K562 (cell line): ENCODE measurements around the gene FGF2. TPM values are rescaled to one million over a fixed set of nuclear protein-coding genes. Genes with fewer than 3 reads are reported as not detected.
A peak's percentile ranks its signal among the peaks of the same experiment; 100 is the strongest.

ENCODE experiments used
- EP300 ChIP-seq: IDR thresholded peaks from 2 replicates; pipeline ENCODE4 v1.6.1; 2012; ENCODE audit warnings: low read length, improper control_type of control experiment
- GABPB1 ChIP-seq: sonication (generic); formaldehyde crosslinking; IDR thresholded peaks from 2 replicates; pipeline ENCODE4 v1.8.0; 2022; ENCODE audit warnings: mild to moderate bottlenecking, missing genetic modification reagents
- HCFC1 ChIP-seq: IDR thresholded peaks from 2 replicates; pipeline ENCODE4 v1.6.1; 2012; ENCODE audit warnings: low read depth, low read length, improper control_type of control experiment
- KLF13 ChIP-seq: fragments of 450-650 bp; IDR thresholded peaks from 2 replicates; pipeline ENCODE4 v1.6.1; 2016; ENCODE audit warnings: missing genetic modification characterization, low read depth, mild to moderate bottlenecking, missing compliant biosample characterization, moderate library complexity, borderline replicate concordance
- PHF8 ChIP-seq: fragments of 200-600 bp; sonication (generic); IDR thresholded peaks from 2 replicates; pipeline ENCODE4 v1.6.1; 2012; ENCODE audit warnings: mixed run types, mild to moderate bottlenecking, inconsistent platforms, low read length, moderate library complexity, borderline replicate concordance
- POLR2A ChIP-seq: fragments of 450-650 bp; conservative IDR thresholded peaks from 2 replicates; pipeline ENCODE4 v1.6.1; 2016
- TBP ChIP-seq: optimal IDR thresholded peaks from 2 replicates; pipeline ENCODE3; 2011; ENCODE audit warnings: low read depth, low read length, improper control_type of control experiment
- ZNF197 ChIP-seq: fragments of 200-800 bp; sonication (Bioruptor generic); IDR thresholded peaks from 2 replicates; pipeline ENCODE4 v1.6.1; 2016; ENCODE audit warnings: low read depth, missing genetic modification characterization, missing compliant biosample characterization
- polyA plus RNA-seq, 8 experiments: library from polyadenylated mRNA; depleted of rRNA in 4 of 8; stranded (reverse) in 5 of 8; unstranded in 3 of 8; fragments of >200 nt; fragmentation: Nextera tagmentation in 2 of 8; fragmentation: Illumina TruSeq in 1 of 8; extraction: Ambion mirVana in 2 of 8; extraction: Trizol in 1 of 8; gene quantifications; 2 replicates each; pipeline versions ENCODE4 v1.2.1 to v1.2.3, GENCODE V29; 2011 to 2014; ENCODE audit warnings: inconsistent platforms in 1 of 8, missing spikeins in 1 of 8
- total RNA-seq, 7 experiments: library from RNA; depleted of rRNA in 6 of 7; stranded (reverse); fragments of >200 nt in 6 of 7; fragmentation: Illumina TruSeq in 2 of 7; extraction: Trizol in 2 of 7; gene quantifications; 2 replicates each; pipeline versions ENCODE4 v1.2.1 to v1.2.3, GENCODE V29; 2011 to 2021; ENCODE audit warnings: low replicate concordance in 1 of 7
- TF ChIP-seq, protein P1 (sequence below): sonication (generic); formaldehyde crosslinking; IDR thresholded peaks from 2 replicates; pipeline ENCODE4 v1.8.0; 2022; ENCODE audit warnings: missing genetic modification reagents, mild to moderate bottlenecking, moderate library complexity, borderline replicate concordance
- TF ChIP-seq, protein P2 (sequence below), 3 experiments: fragments of 200-800 bp in 1 of 3; fragments of 250-450 bp in 1 of 3; fragments of 450-650 bp in 1 of 3; sonication (Bioruptor Pico) in 1 of 3; sonication (Bioruptor generic) in 1 of 3; formaldehyde crosslinking in 1 of 3; IDR thresholded peaks; 2 replicates each; pipeline versions ENCODE4 v1.6.1 to v1.8.0; 2016 to 2022; ENCODE audit warnings: mild to moderate bottlenecking in 2 of 3, missing genetic modification characterization in 2 of 3, missing compliant biosample characterization in 1 of 3, moderate library complexity in 1 of 3
- TF ChIP-seq, protein P3 (sequence below): fragments of 200-600 bp; sonication (generic); IDR thresholded peaks from one replicate; pipeline ENCODE4 v1.6.1; 2012; ENCODE audit warnings: mild to moderate bottlenecking, low read depth, low read length, inconsistent platforms

The FGF2 gene
- total and polyA plus RNA-seq, 9 of the 15 experiments (the other 6 are each of a cell fraction or from before 2014, with no cell fraction given) = 2.5 to 19.4 (median 9.2) TPM

DNA sequence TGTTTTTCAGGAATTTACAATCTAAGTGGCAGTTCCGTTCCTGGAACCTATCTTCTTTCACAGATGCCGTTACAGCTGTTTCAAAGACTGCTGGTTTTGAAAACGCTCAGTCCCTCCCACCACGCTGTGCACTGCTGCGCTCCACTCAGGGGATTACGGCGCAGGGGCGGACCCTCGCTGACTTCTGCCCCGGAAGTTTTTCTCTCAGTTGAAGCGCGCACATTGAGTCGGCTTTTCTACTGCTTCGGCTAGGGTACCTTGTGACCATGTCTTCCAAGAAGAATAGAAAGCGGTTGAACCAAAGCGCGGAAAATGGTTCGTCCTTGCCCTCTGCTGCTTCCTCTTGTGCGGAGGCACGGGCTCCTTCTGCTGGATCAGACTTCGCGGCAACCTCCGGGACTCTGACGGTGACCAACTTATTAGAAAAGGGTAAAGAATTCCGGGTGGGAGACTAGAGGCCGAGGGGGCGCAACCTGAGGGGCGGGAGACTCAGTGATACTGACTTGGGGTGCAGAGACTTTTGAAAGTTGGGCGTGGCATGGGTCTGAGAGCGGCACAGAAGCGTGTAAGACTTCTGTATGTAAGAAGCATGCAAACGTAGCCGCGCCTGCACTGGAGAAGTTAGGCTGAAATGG lies 96.4 kb downstream of the FGF2 start (continued):
- TF ChIP-seq, protein P1, sequence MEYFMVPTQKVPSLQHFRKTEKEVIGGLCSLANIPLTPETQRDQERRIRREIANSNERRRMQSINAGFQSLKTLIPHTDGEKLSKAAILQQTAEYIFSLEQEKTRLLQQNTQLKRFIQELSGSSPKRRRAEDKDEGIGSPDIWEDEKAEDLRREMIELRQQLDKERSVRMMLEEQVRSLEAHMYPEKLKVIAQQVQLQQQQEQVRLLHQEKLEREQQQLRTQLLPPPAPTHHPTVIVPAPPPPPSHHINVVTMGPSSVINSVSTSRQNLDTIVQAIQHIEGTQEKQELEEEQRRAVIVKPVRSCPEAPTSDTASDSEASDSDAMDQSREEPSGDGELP = peak; percentile 98
- peak; percentile 52; the same call in 1 of the 2 replicates for TF ChIP-seq EP300
- no peak for TF ChIP-seq ZNF197 (CRISPR knock-in tag)
- TF ChIP-seq, protein P2, sequence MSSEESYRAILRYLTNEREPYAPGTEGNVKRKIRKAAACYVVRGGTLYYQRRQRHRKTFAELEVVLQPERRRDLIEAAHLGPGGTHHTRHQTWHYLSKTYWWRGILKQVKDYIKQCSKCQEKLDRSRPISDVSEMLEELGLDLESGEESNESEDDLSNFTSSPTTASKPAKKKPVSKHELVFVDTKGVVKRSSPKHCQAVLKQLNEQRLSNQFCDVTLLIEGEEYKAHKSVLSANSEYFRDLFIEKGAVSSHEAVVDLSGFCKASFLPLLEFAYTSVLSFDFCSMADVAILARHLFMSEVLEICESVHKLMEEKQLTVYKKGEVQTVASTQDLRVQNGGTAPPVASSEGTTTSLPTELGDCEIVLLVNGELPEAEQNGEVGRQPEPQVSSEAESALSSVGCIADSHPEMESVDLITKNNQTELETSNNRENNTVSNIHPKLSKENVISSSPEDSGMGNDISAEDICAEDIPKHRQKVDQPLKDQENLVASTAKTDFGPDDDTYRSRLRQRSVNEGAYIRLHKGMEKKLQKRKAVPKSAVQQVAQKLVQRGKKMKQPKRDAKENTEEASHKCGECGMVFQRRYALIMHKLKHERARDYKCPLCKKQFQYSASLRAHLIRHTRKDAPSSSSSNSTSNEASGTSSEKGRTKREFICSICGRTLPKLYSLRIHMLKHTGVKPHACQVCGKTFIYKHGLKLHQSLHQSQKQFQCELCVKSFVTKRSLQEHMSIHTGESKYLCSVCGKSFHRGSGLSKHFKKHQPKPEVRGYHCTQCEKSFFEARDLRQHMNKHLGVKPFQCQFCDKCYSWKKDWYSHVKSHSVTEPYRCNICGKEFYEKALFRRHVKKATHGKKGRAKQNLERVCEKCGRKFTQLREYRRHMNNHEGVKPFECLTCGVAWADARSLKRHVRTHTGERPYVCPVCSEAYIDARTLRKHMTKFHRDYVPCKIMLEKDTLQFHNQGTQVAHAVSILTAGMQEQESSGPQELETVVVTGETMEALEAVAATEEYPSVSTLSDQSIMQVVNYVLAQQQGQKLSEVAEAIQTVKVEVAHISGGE (CRISPR knock-in tag; IDR thresholded peaks at IDR 0.05) = peak in 1 of 3 experiments; percentile 58; a peak in 1 of 6 replicates
- peak; percentile 79 for TF ChIP-seq POLR2A
- TF ChIP-seq KLF13 (tag) = peak; percentile 71; the same call in 1 of the 2 replicates
- peak; percentile 73 for TF ChIP-seq HCFC1
- peak; percentile 71 for TF ChIP-seq TBP
- TF ChIP-seq GABPB1 (CRISPR knock-in tag) = peak; percentile 98
- TF ChIP-seq, protein P3, sequence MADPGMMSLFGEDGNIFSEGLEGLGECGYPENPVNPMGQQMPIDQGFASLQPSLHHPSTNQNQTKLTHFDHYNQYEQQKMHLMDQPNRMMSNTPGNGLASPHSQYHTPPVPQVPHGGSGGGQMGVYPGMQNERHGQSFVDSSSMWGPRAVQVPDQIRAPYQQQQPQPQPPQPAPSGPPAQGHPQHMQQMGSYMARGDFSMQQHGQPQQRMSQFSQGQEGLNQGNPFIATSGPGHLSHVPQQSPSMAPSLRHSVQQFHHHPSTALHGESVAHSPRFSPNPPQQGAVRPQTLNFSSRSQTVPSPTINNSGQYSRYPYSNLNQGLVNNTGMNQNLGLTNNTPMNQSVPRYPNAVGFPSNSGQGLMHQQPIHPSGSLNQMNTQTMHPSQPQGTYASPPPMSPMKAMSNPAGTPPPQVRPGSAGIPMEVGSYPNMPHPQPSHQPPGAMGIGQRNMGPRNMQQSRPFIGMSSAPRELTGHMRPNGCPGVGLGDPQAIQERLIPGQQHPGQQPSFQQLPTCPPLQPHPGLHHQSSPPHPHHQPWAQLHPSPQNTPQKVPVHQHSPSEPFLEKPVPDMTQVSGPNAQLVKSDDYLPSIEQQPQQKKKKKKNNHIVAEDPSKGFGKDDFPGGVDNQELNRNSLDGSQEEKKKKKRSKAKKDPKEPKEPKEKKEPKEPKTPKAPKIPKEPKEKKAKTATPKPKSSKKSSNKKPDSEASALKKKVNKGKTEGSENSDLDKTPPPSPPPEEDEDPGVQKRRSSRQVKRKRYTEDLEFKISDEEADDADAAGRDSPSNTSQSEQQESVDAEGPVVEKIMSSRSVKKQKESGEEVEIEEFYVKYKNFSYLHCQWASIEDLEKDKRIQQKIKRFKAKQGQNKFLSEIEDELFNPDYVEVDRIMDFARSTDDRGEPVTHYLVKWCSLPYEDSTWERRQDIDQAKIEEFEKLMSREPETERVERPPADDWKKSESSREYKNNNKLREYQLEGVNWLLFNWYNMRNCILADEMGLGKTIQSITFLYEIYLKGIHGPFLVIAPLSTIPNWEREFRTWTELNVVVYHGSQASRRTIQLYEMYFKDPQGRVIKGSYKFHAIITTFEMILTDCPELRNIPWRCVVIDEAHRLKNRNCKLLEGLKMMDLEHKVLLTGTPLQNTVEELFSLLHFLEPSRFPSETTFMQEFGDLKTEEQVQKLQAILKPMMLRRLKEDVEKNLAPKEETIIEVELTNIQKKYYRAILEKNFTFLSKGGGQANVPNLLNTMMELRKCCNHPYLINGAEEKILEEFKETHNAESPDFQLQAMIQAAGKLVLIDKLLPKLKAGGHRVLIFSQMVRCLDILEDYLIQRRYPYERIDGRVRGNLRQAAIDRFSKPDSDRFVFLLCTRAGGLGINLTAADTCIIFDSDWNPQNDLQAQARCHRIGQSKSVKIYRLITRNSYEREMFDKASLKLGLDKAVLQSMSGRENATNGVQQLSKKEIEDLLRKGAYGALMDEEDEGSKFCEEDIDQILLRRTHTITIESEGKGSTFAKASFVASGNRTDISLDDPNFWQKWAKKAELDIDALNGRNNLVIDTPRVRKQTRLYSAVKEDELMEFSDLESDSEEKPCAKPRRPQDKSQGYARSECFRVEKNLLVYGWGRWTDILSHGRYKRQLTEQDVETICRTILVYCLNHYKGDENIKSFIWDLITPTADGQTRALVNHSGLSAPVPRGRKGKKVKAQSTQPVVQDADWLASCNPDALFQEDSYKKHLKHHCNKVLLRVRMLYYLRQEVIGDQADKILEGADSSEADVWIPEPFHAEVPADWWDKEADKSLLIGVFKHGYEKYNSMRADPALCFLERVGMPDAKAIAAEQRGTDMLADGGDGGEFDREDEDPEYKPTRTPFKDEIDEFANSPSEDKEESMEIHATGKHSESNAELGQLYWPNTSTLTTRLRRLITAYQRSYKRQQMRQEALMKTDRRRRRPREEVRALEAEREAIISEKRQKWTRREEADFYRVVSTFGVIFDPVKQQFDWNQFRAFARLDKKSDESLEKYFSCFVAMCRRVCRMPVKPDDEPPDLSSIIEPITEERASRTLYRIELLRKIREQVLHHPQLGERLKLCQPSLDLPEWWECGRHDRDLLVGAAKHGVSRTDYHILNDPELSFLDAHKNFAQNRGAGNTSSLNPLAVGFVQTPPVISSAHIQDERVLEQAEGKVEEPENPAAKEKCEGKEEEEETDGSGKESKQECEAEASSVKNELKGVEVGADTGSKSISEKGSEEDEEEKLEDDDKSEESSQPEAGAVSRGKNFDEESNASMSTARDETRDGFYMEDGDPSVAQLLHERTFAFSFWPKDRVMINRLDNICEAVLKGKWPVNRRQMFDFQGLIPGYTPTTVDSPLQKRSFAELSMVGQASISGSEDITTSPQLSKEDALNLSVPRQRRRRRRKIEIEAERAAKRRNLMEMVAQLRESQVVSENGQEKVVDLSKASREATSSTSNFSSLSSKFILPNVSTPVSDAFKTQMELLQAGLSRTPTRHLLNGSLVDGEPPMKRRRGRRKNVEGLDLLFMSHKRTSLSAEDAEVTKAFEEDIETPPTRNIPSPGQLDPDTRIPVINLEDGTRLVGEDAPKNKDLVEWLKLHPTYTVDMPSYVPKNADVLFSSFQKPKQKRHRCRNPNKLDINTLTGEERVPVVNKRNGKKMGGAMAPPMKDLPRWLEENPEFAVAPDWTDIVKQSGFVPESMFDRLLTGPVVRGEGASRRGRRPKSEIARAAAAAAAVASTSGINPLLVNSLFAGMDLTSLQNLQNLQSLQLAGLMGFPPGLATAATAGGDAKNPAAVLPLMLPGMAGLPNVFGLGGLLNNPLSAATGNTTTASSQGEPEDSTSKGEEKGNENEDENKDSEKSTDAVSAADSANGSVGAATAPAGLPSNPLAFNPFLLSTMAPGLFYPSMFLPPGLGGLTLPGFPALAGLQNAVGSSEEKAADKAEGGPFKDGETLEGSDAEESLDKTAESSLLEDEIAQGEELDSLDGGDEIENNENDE = peak; percentile 100
- peak; percentile 49; the same call in 1 of the 2 replicates for TF ChIP-seq PHF8
